ENCODE results near the gene ITPA. TPM values are rescaled to one million over a fixed set of nuclear protein-coding genes. Genes with fewer than 3 reads are reported as not detected.

The ITPA gene
- total RNA-seq (2022; extraction: Qiagen RNA extraction) = 116 to 135 TPM (median 122 TPM) in 5 replicates

DNA sequence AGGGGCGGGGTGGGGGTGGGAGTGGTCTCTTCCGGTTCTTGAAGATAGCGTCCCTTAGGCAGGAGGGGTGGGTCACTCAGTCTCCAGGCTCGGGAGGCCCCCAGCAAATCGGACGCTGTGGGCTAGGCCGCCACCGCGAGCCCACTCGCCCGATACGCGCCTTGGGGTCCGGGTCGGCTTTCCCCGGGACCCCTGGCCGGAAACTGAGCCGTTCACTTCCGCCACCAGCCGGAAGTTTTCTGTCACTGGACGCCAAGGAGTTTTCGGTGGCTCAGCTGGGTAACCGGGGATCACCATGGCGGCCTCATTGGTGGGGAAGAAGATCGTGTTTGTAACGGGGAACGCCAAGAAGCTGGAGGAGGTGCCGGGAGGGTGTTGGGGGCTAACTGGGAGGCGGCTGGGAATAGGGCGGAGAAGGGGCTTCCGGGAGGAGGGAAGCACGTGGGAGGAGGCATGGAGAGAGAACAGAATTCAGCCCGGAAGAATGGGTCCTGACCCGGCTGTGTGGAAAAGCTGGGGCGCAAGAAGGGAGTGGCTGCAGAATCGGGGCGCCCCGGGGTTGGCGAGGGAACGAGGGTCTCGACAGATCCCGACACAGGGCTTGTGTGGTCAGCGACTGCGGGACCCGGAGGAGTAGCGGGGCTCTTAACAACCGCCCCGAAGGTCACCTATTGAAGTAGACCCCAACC, at the start of gene ITPA:
TSS of gene ITPA (plus strand) at position 242 of the 689 bp plus-strand sequence. CDS start at position 296, 54 bp downstream.

DNA sequence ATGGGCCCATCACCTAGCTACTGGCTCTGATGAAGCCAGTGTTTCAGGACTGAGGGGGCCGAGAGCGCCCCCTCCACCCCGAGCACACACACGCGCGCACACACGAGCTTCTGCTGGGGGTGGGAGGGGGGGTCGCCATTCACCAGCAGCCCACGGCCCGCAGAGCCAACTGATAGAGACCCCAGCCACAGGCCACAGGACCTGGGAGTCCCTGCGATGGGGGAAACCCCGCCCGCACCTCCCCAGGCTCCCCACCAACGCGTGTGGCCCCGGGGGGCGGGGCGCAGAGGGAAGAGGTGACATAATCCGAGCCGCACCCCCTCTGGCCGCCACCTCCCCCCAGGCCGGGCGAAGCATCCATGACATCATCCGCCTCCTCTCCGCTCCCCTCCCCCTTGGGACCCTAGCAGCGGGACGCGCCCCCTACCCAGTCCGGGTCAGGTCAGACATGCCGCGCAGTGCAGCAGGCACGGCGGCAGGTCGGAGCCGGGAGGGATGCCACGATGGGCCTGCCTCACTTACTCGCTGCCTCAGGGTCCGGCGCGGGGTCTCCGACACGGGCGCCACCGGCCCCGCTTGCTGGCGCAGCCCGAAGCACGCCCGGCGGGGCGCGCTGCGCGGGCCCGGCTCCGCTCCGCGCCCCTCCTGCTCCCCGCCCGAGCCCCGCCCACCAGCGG, 36.2 kb upstream of the ITPA start, which contains the start of gene LZTS3:
TSS of gene LZTS3 (minus strand) at position 617 of the 677 bp plus-strand sequence. CDS start 6,386 bp downstream, outside the sequence.

DNA sequence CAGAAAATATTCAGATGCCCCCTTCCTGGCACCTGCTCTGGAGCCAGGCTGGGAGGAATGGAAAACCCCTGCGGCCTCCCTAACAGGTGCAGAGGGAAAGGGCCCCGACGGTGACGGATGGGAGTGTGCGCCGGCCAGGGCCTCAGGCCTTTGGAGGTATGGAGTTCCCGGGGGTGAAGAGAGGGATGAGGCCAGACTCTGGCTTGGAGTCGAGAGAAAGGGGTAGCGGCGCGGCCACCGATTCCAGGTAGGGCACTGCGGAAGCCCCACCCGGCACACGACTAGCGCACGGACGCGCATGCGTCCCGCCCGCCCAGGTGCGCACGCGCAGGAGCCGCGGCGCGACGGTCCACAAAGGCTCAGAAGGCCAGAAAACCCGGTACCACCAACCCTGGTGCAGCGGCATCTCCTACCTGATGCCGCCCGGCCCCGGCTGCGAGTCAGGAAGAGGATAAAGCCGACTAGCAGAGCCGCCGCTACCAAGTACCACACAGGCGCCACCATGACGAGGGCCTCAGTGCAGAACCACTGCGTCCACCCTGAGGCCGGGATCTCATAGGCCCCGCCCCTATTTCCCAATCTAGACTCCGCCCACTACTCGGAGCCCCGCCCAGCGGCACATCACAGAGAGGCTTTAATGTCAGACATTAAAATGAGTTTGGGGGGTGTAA, 5.0 kb upstream of the ITPA start, which contains the start of gene DDRGK1:
TSS of gene DDRGK1 (minus strand) at position 559 of the 671 bp plus-strand sequence. CDS start at position 504, 55 bp downstream.

DNA sequence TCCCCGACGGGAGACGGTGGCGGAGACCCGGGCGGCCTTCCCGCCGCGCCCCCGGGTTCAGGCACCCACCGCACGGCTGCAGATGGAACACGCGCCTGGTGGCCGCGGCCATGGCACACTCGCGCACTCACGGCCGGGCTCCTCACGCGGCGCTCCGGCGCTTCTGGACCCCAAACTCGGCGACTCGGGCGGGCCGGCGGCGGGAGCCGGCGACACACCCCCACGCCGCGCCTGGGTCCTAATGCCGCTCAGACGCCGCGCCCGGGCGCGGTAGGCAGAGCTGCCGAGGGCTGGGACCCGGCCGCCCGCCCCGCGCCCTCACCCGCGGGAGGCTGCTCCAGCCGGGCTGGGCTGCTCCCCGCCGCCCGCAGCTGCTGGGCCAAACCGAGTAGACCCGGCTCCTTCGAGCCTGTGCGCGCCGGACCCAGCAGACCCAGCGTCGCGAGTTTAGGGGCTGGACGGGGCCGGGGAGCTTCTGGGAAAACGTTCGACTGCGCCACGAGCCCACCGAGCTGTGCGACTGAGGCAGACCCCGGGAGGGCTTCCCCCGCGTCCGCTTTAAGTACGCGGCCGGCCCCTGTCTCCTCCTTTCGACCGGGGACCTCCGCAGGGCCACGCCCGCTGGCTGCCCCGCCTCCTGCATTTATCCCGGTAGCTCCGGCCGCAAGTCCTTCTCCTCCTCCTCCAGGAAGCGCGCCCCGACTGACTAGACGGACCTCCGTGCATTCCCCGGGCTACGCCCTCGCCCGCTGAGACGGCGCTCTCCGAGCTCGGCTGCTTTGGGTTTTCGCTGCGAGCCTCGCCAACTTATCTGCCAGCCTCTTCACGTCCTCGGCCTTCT, 29.9 kb downstream of the ITPA start, which contains the start of gene SLC4A11:
TSS of gene SLC4A11 (minus strand) at position 165 of the 841 bp plus-strand sequence. CDS start at position 112, 53 bp downstream.

Other genes with a start within 250 kb of the ITPA start
- gene GNRH2, start 165.9 kb upstream of the ITPA start, total RNA-seq (2022; extraction: Qiagen RNA extraction) = 0.25 to 0.26 TPM in 2 of 5 replicates, not detected in the others
- 114 to 149 TPM (median 143 TPM) in 5 replicates for gene MRPS26, start 163.4 kb upstream of the ITPA start, total RNA-seq (2022; extraction: Qiagen RNA extraction)
- not detected in 5 replicates for gene OXT, start 137.9 kb upstream of the ITPA start, total RNA-seq (2022; extraction: Qiagen RNA extraction)
- not detected in 5 replicates for gene AVP, start 124.8 kb upstream of the ITPA start, total RNA-seq (2022; extraction: Qiagen RNA extraction)
- gene FASTKD5, start 49.6 kb upstream of the ITPA start, total RNA-seq (2022; extraction: Qiagen RNA extraction) = 50.5 to 56.8 TPM (median 53.2 TPM) in 5 replicates
- 4.6 to 6.7 TPM (median 6.0 TPM) in 5 replicates for gene UBOX5, start 49.6 kb upstream of the ITPA start, total RNA-seq (2022; extraction: Qiagen RNA extraction)
- 4.5 to 6.7 TPM (median 6.3 TPM) in 5 replicates for gene LZTS3, start 35.9 kb upstream of the ITPA start, total RNA-seq (2022; extraction: Qiagen RNA extraction)
- 82.4 to 107 TPM (median 99.9 TPM) in 5 replicates for gene DDRGK1, start 4.8 kb upstream of the ITPA start, total RNA-seq (2022; extraction: Qiagen RNA extraction)
- gene SLC4A11, start 29.7 kb downstream of the ITPA start, total RNA-seq (2022; extraction: Qiagen RNA extraction) = 10.3 to 16.1 TPM (median 15.3 TPM) in 5 replicates
- gene DNAAF9, start 198.2 kb downstream of the ITPA start, total RNA-seq (2022; extraction: Qiagen RNA extraction) = 5.6 to 7.6 TPM (median 6.4 TPM) in 5 replicates

Data from A549 treated with dexamethasone at 1 μM for 4 hours (cell line).